OCI-LY1 (cell line): ENCODE measurements around the gene DENND5B.

ENCODE experiments used
- CTCF ChIP-seq: fragments of 200-600 bp; sonication (generic), shearing (Covaris generic); IDR thresholded peaks from 2 replicates; pipeline ENCODE4 v1.5.1; 2017; ENCODE audit warnings: mild to moderate bottlenecking, antibody characterized with exemption, low read length, moderate library complexity, mixed read lengths
- EZH2 ChIP-seq: fragments of 200-600 bp; sonication (generic), shearing (Covaris generic); IDR thresholded peaks from 2 replicates; pipeline ENCODE4 v1.8.0; 2017; ENCODE audit warnings: borderline replicate concordance, mixed run types, mild to moderate bottlenecking, antibody characterized with exemption, low read length, moderate library complexity, mixed read lengths

- TF ChIP-seq EZH2, result no peak
- no peak for TF ChIP-seq CTCF
Measured at GRCh38 chr12:31337952-31338351, 253.0 kb downstream of the DENND5B start.
